ENCODE results near the gene ZNF490.

DNA sequence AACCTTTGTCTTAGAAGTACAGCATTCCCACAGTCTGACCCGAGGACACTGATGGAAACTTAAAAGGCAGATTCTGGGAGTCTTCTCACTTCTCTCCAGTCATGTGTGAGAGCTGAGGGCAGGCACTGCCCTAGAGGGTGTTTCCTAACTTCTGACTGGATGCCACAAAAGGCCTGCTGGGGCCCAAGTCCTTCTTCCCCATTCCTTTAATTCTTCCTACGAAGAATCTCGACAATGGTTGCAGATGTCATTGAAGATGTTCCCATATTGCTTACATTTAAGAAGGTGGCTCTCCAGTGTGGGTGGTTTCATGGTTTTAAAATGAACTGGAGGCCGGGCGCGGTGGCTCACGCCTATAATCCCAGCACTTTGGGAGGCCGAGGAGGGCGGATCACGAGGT, 32.0 kb downstream of the ZNF490 start:
- TF ChIP-seq MYC (IDR thresholded peaks at IDR 0.05; ENCODE audit: borderline replicate concordance, low read length), result no peak
- TF ChIP-seq, protein P1, sequence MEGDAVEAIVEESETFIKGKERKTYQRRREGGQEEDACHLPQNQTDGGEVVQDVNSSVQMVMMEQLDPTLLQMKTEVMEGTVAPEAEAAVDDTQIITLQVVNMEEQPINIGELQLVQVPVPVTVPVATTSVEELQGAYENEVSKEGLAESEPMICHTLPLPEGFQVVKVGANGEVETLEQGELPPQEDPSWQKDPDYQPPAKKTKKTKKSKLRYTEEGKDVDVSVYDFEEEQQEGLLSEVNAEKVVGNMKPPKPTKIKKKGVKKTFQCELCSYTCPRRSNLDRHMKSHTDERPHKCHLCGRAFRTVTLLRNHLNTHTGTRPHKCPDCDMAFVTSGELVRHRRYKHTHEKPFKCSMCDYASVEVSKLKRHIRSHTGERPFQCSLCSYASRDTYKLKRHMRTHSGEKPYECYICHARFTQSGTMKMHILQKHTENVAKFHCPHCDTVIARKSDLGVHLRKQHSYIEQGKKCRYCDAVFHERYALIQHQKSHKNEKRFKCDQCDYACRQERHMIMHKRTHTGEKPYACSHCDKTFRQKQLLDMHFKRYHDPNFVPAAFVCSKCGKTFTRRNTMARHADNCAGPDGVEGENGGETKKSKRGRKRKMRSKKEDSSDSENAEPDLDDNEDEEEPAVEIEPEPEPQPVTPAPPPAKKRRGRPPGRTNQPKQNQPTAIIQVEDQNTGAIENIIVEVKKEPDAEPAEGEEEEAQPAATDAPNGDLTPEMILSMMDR (IDR thresholded peaks at IDR 0.05), result no peak
- no peak for TF ChIP-seq SMC3 (IDR thresholded peaks at IDR 0.05)
- TF ChIP-seq, protein P2, sequence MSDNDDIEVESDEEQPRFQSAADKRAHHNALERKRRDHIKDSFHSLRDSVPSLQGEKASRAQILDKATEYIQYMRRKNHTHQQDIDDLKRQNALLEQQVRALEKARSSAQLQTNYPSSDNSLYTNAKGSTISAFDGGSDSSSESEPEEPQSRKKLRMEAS (IDR thresholded peaks at IDR 0.05), result no peak
- TF ChIP-seq, protein P3, sequence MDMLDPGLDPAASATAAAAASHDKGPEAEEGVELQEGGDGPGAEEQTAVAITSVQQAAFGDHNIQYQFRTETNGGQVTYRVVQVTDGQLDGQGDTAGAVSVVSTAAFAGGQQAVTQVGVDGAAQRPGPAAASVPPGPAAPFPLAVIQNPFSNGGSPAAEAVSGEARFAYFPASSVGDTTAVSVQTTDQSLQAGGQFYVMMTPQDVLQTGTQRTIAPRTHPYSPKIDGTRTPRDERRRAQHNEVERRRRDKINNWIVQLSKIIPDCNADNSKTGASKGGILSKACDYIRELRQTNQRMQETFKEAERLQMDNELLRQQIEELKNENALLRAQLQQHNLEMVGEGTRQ (IDR thresholded peaks at IDR 0.05), result no peak
- no peak for TF ChIP-seq POLR2A (IDR thresholded peaks at IDR 0.05; ENCODE audit: low read length)
